Right atrium auricular region (tissue), 2 donors: ENCODE measurements around the gene GALNT10. TPM values are rescaled to one million over a fixed set of nuclear protein-coding genes. Genes with fewer than 3 reads are reported as not detected.

Experiments
- DNase-seq: peaks from one replicate; pipeline ENCODE4 v3.0.0-alpha.2; 2019; ENCODE audit warnings: low spot score
- H3K27ac ChIP-seq, 2 donors: fragments of 200-600 bp; sonication (generic); 1 replicate in 1 of 2; 2 replicates in 1 of 2; pipeline ENCODE4 v1.5.1; 2016 to 2019
- H3K27me3 ChIP-seq, 2 donors: fragments of 200-600 bp; sonication (generic); one replicate each; pipeline versions ENCODE4 v1.5.1 to v1.6.0; 2017 to 2019
- H3K36me3 ChIP-seq: fragments of 200-600 bp; sonication (generic); one replicate; pipeline ENCODE4 v1.5.1; 2016
- H3K4me1 ChIP-seq, 2 donors: fragments of 200-600 bp; sonication (generic); one replicate each; pipeline versions ENCODE4 v1.5.1 to v1.6.0; 2017 to 2019
- H3K4me3 ChIP-seq, 2 donors: fragments of 200-600 bp; sonication (generic); 1 replicate in 1 of 2; 2 replicates in 1 of 2; pipeline ENCODE4 v1.5.1; 2017 to 2019; ENCODE audit warnings: mild to moderate bottlenecking in 1 of 2, moderate library complexity in 1 of 2
- H3K9me3 ChIP-seq, 2 donors: fragments of 200-600 bp; sonication (generic); one replicate each; pipeline ENCODE4 v1.5.1; 2019
- CTCF ChIP-seq, 2 donors: fragments of 200-600 bp; sonication (generic); IDR thresholded peaks; one replicate each; pipeline ENCODE4 v1.5.1; 2019; ENCODE audit warnings: antibody characterized with exemption in 2 of 2
- total RNA-seq, 2 donors: library from RNA; depleted of rRNA; stranded (reverse); fragments of >200 nt; gene quantifications; one replicate each; pipeline ENCODE4 v1.1.0, GENCODE V29; 2016

GALNT10 gene
- total RNA-seq, 2 donors from 2014 or later = 13.2 to 18.4 TPM

DNA sequence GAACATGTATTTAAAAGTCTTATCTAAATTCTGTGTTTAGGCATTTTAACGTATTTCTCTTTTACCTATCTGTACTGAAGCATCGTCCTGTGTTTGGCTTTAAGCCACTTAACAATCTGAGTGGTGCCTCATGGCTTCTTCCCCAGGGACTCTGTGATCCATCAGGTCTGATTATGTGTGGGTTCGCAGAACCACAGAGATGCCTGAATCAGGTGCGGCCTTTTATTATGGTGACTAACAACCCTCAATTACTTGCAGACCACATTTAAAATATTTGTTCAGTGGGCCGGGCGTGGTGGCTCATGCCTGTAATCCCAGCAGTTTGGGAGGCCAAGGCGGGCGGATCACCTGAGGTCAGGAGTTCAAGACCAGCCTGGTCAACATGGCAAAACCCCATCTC, 215.7 kb downstream of the GALNT10 start:
- peaks cover 0 to 8% of the 10 kb centered on the region in 2 donors for H3K4me1 ChIP-seq
- no peak for DNase-seq
- H3K27ac ChIP-seq = no peak overlapping the region
- H3K36me3 ChIP-seq = peaks cover 11% of the 10 kb centered on the region
- H3K9me3 ChIP-seq = no peaks in the 10 kb centered on the region
- no peak for TF ChIP-seq CTCF (IDR thresholded peaks at IDR 0.05)
- H3K4me3 ChIP-seq = no peak overlapping the region
- no peaks in the 10 kb centered on the region for H3K27me3 ChIP-seq

DNA sequence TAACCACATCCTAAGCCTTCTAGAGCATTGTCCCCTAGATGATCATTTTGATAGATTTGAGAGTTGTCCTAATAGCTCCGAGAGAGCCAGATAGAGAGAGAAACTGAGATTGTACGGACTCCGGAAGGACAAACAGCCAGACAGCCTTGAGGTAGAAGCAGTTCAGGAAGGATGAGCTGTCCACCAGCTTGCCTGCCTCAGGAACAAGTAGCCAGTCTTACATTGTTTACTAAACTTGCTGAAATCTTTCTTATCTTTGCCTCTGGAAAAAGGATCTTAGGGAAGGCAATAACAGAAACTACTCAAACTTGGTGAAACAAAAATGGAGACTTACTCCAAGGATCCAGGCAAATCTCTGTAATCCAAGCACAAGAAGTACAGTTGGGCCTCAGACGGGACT, 216.3 kb downstream of the GALNT10 start:
- no peak for TF ChIP-seq CTCF (IDR thresholded peaks at IDR 0.05)
- no peak overlapping the region for H3K4me3 ChIP-seq

DNA sequence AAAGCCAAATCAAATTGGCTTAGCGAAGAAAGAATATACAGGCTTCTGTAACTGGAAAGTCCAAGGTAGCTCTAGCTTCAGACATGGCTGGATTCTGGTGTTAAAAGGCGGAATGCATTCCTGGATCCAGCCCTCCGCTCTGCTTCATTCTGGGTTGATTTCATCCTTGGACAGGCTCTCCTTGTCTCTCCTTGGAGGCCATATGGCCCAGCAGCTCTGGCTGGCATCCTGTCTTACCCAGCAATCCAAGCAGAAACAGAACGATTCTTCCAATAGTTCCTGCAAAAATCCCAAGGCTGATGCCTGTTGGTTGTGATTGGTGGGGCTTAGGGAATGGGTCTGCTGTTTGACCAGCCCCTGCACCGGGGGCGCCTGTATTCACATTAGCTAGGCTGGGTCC, 218.3 kb downstream of the GALNT10 start:
- Histone ChIP-seq H3K9me3 (no peaks in the 10 kb centered on the region), H3K27me3 (no peaks in the 10 kb centered on the region), H3K4me1 (peaks cover 0 to 8% of the 10 kb centered on the region in 2 donors), H3K4me3 (no peak overlapping the region), H3K36me3 (peaks cover 17% of the 10 kb centered on the region), H3K27ac (no peak overlapping the region)
- no peak for TF ChIP-seq CTCF (IDR thresholded peaks at IDR 0.05)
- DNase-seq = no peak

More for the DNA sequence above, 216.3 kb downstream of the GALNT10 start:
- no peak for DNase-seq
- peaks cover 11% of the 10 kb centered on the region for H3K36me3 ChIP-seq
- no peak overlapping the region for H3K27ac ChIP-seq
- peaks cover 0 to 8% of the 10 kb centered on the region in 2 donors for H3K4me1 ChIP-seq
- no peaks in the 10 kb centered on the region for H3K27me3 ChIP-seq
- no peaks in the 10 kb centered on the region for H3K9me3 ChIP-seq

- H3K27ac ChIP-seq = no peak overlapping the region
- TF ChIP-seq CTCF (IDR thresholded peaks at IDR 0.05) = no peak
- no peaks in the 10 kb centered on the region for H3K9me3 ChIP-seq
- no peak overlapping the region for H3K4me3 ChIP-seq
- H3K27me3 ChIP-seq = no peaks in the 10 kb centered on the region
- H3K4me1 ChIP-seq = peaks cover 0 to 8% of the 10 kb centered on the region in 2 donors
- no peak for DNase-seq
- peaks cover 17% of the 10 kb centered on the region for H3K36me3 ChIP-seq
Measured at GRCh38 chr5:154409230-154409840, 218.8 kb downstream of the GALNT10 start.

DNA sequence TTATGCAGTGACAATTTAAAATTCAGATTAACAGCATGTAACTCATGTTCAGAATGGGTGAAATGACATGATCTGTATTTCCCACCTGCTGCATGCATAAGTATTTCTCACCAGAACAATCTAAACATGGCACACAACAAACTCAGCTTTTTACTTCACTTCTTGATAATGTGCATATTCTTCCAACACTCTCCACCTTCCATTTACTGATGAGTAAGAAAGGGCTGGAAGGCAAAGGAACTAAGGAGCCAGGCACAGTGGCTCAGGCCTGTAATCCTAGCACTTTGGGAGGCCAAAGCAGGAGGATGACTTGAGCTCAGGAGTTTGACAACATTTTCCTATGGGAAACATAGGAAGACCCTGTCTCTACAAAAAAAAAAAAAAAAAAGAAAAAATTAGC, 219.5 kb downstream of the GALNT10 start:
- no peaks in the 10 kb centered on the region for H3K9me3 ChIP-seq

More for the DNA sequence above, 219.5 kb downstream of the GALNT10 start:
- Histone ChIP-seq H3K36me3 (peaks cover 17% of the 10 kb centered on the region), H3K4me1 (peaks cover 0 to 4% of the 10 kb centered on the region in 2 donors), H3K27me3 (no peaks in the 10 kb centered on the region), H3K27ac (no peak overlapping the region), H3K4me3 (no peak overlapping the region)
- TF ChIP-seq CTCF (IDR thresholded peaks at IDR 0.05) = no peak
- DNase-seq = no peak
